Common myeloid progenitor, CD34-positive (primary cell): ENCODE results near the gene FNBP1.
"Not testable (repeated sequence)": the region's sequence is repeated elsewhere in the genome, so short reads cannot be mapped to it uniquely, and the experiment has no call there.

Experiments
- CTCF ChIA-PET: fragments of 350-600 bp; sonication (Branson Sonifier 250); formaldehyde crosslinking; loops from one replicate; lab custom pipeline; 2021; ENCODE audit warnings: antibody characterized with exemption; lab: Charles Lee
- POLR2A ChIA-PET: fragments of 350-600 bp; sonication (Branson Sonifier 250); formaldehyde crosslinking; loops from one replicate; lab custom pipeline; 2021; ENCODE audit warnings: antibody characterized with exemption; lab: Charles Lee
- DNase-seq, 3 donors: peaks; one replicate each; pipeline versions ENCODE4 v3.0.0 to v3.0.0-alpha.2; 2013
- H3K27ac ChIP-seq, 2 experiments: 1 replicate in 1 of 2; 2 replicates in 1 of 2; pipeline ENCODE4 v1.7.0; 2013; ENCODE audit warnings: inconsistent platforms in 2 of 2, low read length in 2 of 2, mild to moderate bottlenecking in 2 of 2, low read depth in 1 of 2, moderate library complexity in 1 of 2; ENCODE audit not compliant: severe bottlenecking in 2 of 2, insufficient read depth in 1 of 2, poor library complexity in 1 of 2
- H3K27me3 ChIP-seq, 5 experiments: replicated peaks in 2 of 5; 1 replicate in 3 of 5; 2 replicates in 2 of 5; pipeline versions ENCODE4 v1.6.1 to v1.7.0; 2013; ENCODE audit warnings: low read length in 4 of 5, mild to moderate bottlenecking in 2 of 5, moderate library complexity in 2 of 5, inconsistent platforms in 1 of 5; ENCODE audit not compliant: insufficient read depth in 5 of 5, control insufficient read depth in 4 of 5
- H3K36me3 ChIP-seq, 4 experiments: 1 replicate in 2 of 4; 2 replicates in 2 of 4; pipeline versions ENCODE4 v1.6.1 to v1.7.0; 2013; ENCODE audit warnings: low read length in 3 of 4, control low read depth in 1 of 4, mild to moderate bottlenecking in 1 of 4; ENCODE audit not compliant: control insufficient read depth in 4 of 4, insufficient read depth in 4 of 4
- H3K4me1 ChIP-seq, 4 experiments: 1 replicate in 3 of 4; 2 replicates in 1 of 4; pipeline versions ENCODE4 v1.6.1 to v1.7.1; 2013; ENCODE audit warnings: low read length in 3 of 4, mild to moderate bottlenecking in 3 of 4, control low read depth in 1 of 4, inconsistent platforms in 1 of 4, moderate library complexity in 1 of 4; ENCODE audit not compliant: control insufficient read depth in 4 of 4, insufficient read depth in 4 of 4; ENCODE audit errors: control extremely low read depth in 1 of 4
- H3K4me3 ChIP-seq, 7 experiments: 1 replicate in 4 of 7; 2 replicates in 3 of 7; pipeline versions ENCODE4 v1.5.1 to v1.7.0; 2013; ENCODE audit warnings: mild to moderate bottlenecking in 7 of 7, low read length in 6 of 7, moderate library complexity in 6 of 7, inconsistent platforms in 2 of 7, low read depth in 2 of 7, control low read depth in 1 of 7; ENCODE audit not compliant: insufficient read depth in 4 of 7, control insufficient read depth in 1 of 7; ENCODE audit errors: extremely low read depth in 1 of 7
- H3K9me3 ChIP-seq, 5 experiments: 1 replicate in 4 of 5; 2 replicates in 1 of 5; pipeline versions ENCODE4 v1.6.1 to v1.7.1; 2013; ENCODE audit warnings: low read length in 4 of 5, mild to moderate bottlenecking in 2 of 5, inconsistent platforms in 1 of 5, low read depth in 1 of 5, moderate library complexity in 1 of 5; ENCODE audit not compliant: control insufficient read depth in 4 of 5, insufficient read depth in 2 of 5; ENCODE audit errors: control extremely low read depth in 1 of 5
- WGBS: methylation state at CpG from one replicate; pipeline ENCODE4 v1.1.5; 2013; ENCODE audit not compliant: insufficient coverage; 5-methylcytosine and 5-hydroxymethylcytosine counted together

The FNBP1 gene

GRCh38 chr9:129994882-129995281 lies 48.1 kb downstream of the FNBP1 start:
- Histone ChIP-seq H3K9me3 (no peaks in the 10 kb centered on the region), H3K27me3 (no peaks in the 10 kb centered on the region), H3K36me3 (peaks cover 5 to 21% (median 12%) of the 10 kb centered on the region in 4 experiments), H3K4me3 (no peak overlapping the region), H3K27ac (peak overlapping the region in 1 of 2 experiments; percentile 82), H3K4me1 (peaks cover 10 to 38% (median 30%) of the 10 kb centered on the region in 4 experiments)
- no CpG with 5 or more reads among the region's 3 CpGs for WGBS
- ChIA-PET POLR2A (interaction anchor here (1.0 kb wide), 1 partner anchor 110 kb away, joined by 3 read pairs; no protein-coding TSS in a partner anchor), CTCF (interaction anchor here (0.7 to 2.2 kb wide), 5 partner anchors 9 to 108 kb away, joined by 3 to 6 read pairs (median 4); no protein-coding TSS in a partner anchor)
- DNase-seq, result no peak

- not testable (repeated sequence) for H3K27ac ChIP-seq, DNase-seq, H3K4me3 ChIP-seq, H3K9me3 ChIP-seq, H3K27me3 ChIP-seq
- ChIA-PET CTCF (interaction anchor here (1.0 kb wide), 1 partner anchor 14 kb away, joined by 3 read pairs; no protein-coding TSS in a partner anchor), POLR2A (interaction anchor here (0.6 kb wide), 1 partner anchor 79 kb away, joined by 3 read pairs; no protein-coding TSS in a partner anchor)
- H3K36me3 ChIP-seq, result peaks cover 11 to 34% (median 20%) of the 10 kb centered on the region in 4 experiments
- peaks cover 10 to 25% (median 21%) of the 10 kb centered on the region in 4 experiments for H3K4me1 ChIP-seq
- WGBS, result 100% methylated on average over 4 of the region's 6 CpGs
Measured at GRCh38 chr9:129991139-129991538, 51.9 kb downstream of the FNBP1 start.

- H3K27ac ChIP-seq, result peak overlapping the region; percentile 28 to 50
Measured at GRCh38 chr9:129990269-129991010, 52.5 kb downstream of the FNBP1 start.

GRCh38 chr9:129989740-129990139 lies 53.2 kb downstream of the FNBP1 start:
- Histone ChIP-seq H3K36me3 (peaks cover 15 to 36% (median 25%) of the 10 kb centered on the region in 4 experiments), H3K4me3 (no peak overlapping the region), H3K27ac (peak overlapping the region in 1 of 2 experiments; percentile 50), H3K4me1 (peaks cover 5 to 14% (median 12%) of the 10 kb centered on the region in 4 experiments), H3K27me3 (no peaks in the 10 kb centered on the region), H3K9me3 (peaks cover 0 to 5% (median 0%) of the 10 kb centered on the region in 5 experiments)
- 80% methylated on average over 2 of the region's 7 CpGs for WGBS
- CTCF ChIA-PET, result interaction anchor here (0.6 kb wide), 1 partner anchor 852 kb away, joined by 4 read pairs; no protein-coding TSS in a partner anchor
- no peak for DNase-seq
- POLR2A ChIA-PET, result interaction anchor here (0.6 kb wide), 1 partner anchor 46 kb away, joined by 3 read pairs; no protein-coding TSS in a partner anchor

More at GRCh38 chr9:129990269-129991010, 52.5 kb downstream of the FNBP1 start:
- Histone ChIP-seq H3K36me3 (peaks cover 12 to 31% (median 20%) of the 10 kb centered on the region in 4 experiments), H3K4me1 (peaks cover 6 to 18% (median 14%) of the 10 kb centered on the region in 4 experiments), H3K27me3 (no peaks in the 10 kb centered on the region), H3K4me3 (no peak overlapping the region), H3K9me3 (no peaks in the 10 kb centered on the region)
- ChIA-PET CTCF (interaction anchor here (0.6 to 1.0 kb wide), 2 partner anchors 14 to 853 kb away, joined by 3 to 4 read pairs; no protein-coding TSS in a partner anchor), POLR2A (interaction anchor here (0.6 kb wide), 2 partner anchors 47 to 80 kb away, joined by 3 read pairs; no protein-coding TSS in a partner anchor)
- WGBS, result 23% methylated on average over 5 of the region's 6 CpGs
- peak; percentile 42 to 80 (median 70) for DNase-seq

GRCh38 chr9:129989362-129989708 lies 53.7 kb downstream of the FNBP1 start:
- DNase-seq, result no peak
- Histone ChIP-seq H3K27me3 (no peaks in the 10 kb centered on the region), H3K4me1 (peaks cover 5 to 14% (median 12%) of the 10 kb centered on the region in 4 experiments), H3K36me3 (peaks cover 15 to 36% (median 27%) of the 10 kb centered on the region in 4 experiments), H3K27ac (peak overlapping the region in 1 of 2 experiments; percentile 50), H3K4me3 (no peak overlapping the region), H3K9me3 (peaks cover 0 to 6% (median 0%) of the 10 kb centered on the region in 5 experiments)
- CTCF ChIA-PET, result interaction anchor here (1.0 kb wide), 1 partner anchor 9 kb away, joined by 3 read pairs; no protein-coding TSS in a partner anchor
- POLR2A ChIA-PET, result no interaction called here
- WGBS, result 92% methylated on average over 2 of the region's 3 CpGs

GRCh38 chr9:129988607-129989361 lies 54.2 kb downstream of the FNBP1 start:
- no peaks in the 10 kb centered on the region for H3K27me3 ChIP-seq
- POLR2A ChIA-PET, result no interaction called here
- no peak overlapping the region for H3K4me3 ChIP-seq
- H3K27ac ChIP-seq, result no peak overlapping the region
- no peak for DNase-seq
- CTCF ChIA-PET, result interaction anchor here (1.0 kb wide), 1 partner anchor 10 kb away, joined by 3 read pairs; no protein-coding TSS in a partner anchor
- H3K36me3 ChIP-seq, result peaks cover 11 to 32% (median 23%) of the 10 kb centered on the region in 4 experiments
- H3K9me3 ChIP-seq, result peaks cover 0 to 7% (median 0%) of the 10 kb centered on the region in 5 experiments
- 83% methylated on average over 7 of the region's 9 CpGs for WGBS
- peaks cover 5 to 14% (median 12%) of the 10 kb centered on the region in 4 experiments for H3K4me1 ChIP-seq
